Lung (tissue), 12 donors: ENCODE data around the gene KIF1A. TPM values are rescaled to one million over a fixed set of nuclear protein-coding genes. Genes with fewer than 3 reads are reported as not detected.

Experiments
- ATAC-seq: fragments of 200-7000 bp; cut with Tn5 transposase; one replicate; pipeline ENCODE4 v1.9.1; 2020; ENCODE audit warnings: moderate number of reproducible peaks; ENCODE audit not compliant: insufficient read depth, low FRiP score
- DNase-seq, 3 donors: peaks; one replicate each; pipeline ENCODE4 v3.0.0-alpha.2; 2013 to 2017
- H3K27ac ChIP-seq, 2 donors: one replicate each; pipeline ENCODE4 v1.5.1; 2013; ENCODE audit warnings: mild to moderate bottlenecking in 2 of 2, moderate library complexity in 2 of 2, control low read depth in 1 of 2, inconsistent platforms in 1 of 2, low read depth in 1 of 2, low read length in 1 of 2
- H3K27me3 ChIP-seq, 3 donors: one replicate each; pipeline ENCODE4 v1.5.1; 2013; ENCODE audit warnings: low read length in 2 of 3; ENCODE audit not compliant: control insufficient read depth in 3 of 3, insufficient read depth in 3 of 3
- H3K36me3 ChIP-seq, 4 donors: one replicate each; pipeline ENCODE4 v1.5.1; 2013; ENCODE audit warnings: low read length in 4 of 4, mild to moderate bottlenecking in 1 of 4, moderate library complexity in 1 of 4; ENCODE audit not compliant: control insufficient read depth in 4 of 4, insufficient read depth in 4 of 4
- H3K4me1 ChIP-seq, 5 donors: one replicate each; pipeline ENCODE4 v1.5.1; 2013; ENCODE audit warnings: low read length in 5 of 5, mild to moderate bottlenecking in 2 of 5, moderate library complexity in 1 of 5; ENCODE audit not compliant: control insufficient read depth in 5 of 5, insufficient read depth in 5 of 5
- H3K4me3 ChIP-seq: one replicate; pipeline ENCODE4 v1.5.1; 2013; ENCODE audit warnings: mild to moderate bottlenecking, control low read depth, moderate library complexity
- H3K9ac ChIP-seq, 2 donors: one replicate each; pipeline ENCODE4 v1.5.1; 2013; ENCODE audit warnings: low read length in 2 of 2, control low read depth in 1 of 2; ENCODE audit not compliant: insufficient read depth in 1 of 2
- H3K9me3 ChIP-seq, 4 donors: one replicate each; pipeline ENCODE4 v1.5.1; 2013; ENCODE audit warnings: low read length in 3 of 4, mild to moderate bottlenecking in 1 of 4, moderate library complexity in 1 of 4; ENCODE audit not compliant: control insufficient read depth in 4 of 4, insufficient read depth in 3 of 4
- WGBS, 2 donors: extraction: QIAGEN DNeasy Blood & Tissue Kit; methylation state at CpG; one replicate each; pipeline ENCODE4 v1.1.7; 2013; 5-methylcytosine and 5-hydroxymethylcytosine counted together
- polyA plus RNA-seq, 2 donors: library from polyadenylated mRNA; stranded (reverse); fragments of 200-250 nt; gene quantifications; one replicate each; pipeline ENCODE4 v1.2.1, GENCODE V29; 2013
- total RNA-seq, 2 donors: library from RNA; depleted of rRNA in 1 of 2; stranded (reverse); fragments of >200 nt in 1 of 2; gene quantifications; one replicate each; pipeline ENCODE4 v1.2.1, GENCODE V29; 2014 to 2021
- TF ChIP-seq, protein P1 (sequence below): IDR thresholded peaks from 2 replicates; pipeline ENCODE4 v1.5.1; 2012; ENCODE audit warnings: mild to moderate bottlenecking; ENCODE audit errors: control extremely low read depth, extremely low read depth
- donor health status: control.
- donor health status: control.
- donor health status: Bipolar disorder and iron deficiency.
- donor health status: healthy.
- donor health status: DM: yes; HTN: yes; CAD: no.

KIF1A gene
- total and polyA plus RNA-seq, 4 donors = 0.14 to 2.3 (median 0.46) TPM

DNA sequence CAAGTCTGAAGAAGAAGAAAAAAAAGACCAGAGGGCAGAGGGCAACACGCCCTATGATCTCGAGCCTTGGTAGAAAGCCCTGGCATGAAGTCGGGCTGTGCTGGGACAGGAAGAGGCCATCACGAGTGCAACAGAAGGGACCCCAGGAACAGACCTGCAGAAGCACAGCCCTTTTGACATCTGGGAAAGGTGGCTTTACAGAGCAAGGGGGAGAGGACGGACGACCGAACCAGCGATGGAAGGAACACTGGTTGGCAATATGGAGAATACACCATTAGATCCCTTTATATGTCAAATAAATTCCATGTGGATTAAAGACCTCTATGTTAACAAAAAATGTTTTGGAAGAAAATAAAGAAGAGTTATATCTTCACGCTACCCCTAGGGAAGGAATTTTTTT is 10.7 kb downstream of the KIF1A start:
- H3K9ac ChIP-seq = no peak overlapping the region
- H3K9me3 ChIP-seq = peaks cover 0 to 8% (median 2%) of the 10 kb centered on the region in 4 donors
- no peak overlapping the region for H3K27ac ChIP-seq
- no peaks in the 10 kb centered on the region for H3K36me3 ChIP-seq
- ATAC-seq (no peak), DNase-seq (no peak)
- H3K27me3 ChIP-seq = no peaks in the 10 kb centered on the region
- no peak overlapping the region for H3K4me3 ChIP-seq
- TF ChIP-seq, protein P1, sequence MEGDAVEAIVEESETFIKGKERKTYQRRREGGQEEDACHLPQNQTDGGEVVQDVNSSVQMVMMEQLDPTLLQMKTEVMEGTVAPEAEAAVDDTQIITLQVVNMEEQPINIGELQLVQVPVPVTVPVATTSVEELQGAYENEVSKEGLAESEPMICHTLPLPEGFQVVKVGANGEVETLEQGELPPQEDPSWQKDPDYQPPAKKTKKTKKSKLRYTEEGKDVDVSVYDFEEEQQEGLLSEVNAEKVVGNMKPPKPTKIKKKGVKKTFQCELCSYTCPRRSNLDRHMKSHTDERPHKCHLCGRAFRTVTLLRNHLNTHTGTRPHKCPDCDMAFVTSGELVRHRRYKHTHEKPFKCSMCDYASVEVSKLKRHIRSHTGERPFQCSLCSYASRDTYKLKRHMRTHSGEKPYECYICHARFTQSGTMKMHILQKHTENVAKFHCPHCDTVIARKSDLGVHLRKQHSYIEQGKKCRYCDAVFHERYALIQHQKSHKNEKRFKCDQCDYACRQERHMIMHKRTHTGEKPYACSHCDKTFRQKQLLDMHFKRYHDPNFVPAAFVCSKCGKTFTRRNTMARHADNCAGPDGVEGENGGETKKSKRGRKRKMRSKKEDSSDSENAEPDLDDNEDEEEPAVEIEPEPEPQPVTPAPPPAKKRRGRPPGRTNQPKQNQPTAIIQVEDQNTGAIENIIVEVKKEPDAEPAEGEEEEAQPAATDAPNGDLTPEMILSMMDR = no peak
- WGBS, 2 donors = 85 to 90% methylated on average over 9 of the region's 9 CpGs
- H3K4me1 ChIP-seq = no peaks in the 10 kb centered on the region

DNA sequence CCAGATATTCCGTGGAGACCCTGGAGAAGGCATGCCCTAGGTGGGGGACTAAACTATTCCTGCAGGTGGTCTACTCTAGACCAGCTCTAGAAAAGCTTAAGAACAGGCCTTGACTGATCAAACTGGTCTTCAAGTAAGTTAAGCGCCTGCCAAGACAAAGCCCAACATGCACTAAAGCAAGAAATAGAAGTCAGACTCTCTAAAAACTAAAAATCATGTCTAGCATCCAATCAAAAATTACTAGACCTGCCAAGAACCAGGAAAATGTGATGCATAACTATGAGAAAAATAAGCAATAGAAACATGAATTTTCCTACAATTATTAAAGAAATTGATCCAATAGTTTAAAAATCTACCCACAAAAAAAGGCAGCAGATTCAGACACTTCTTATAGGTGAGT is 13.6 kb downstream of the KIF1A start:
- Histone ChIP-seq H3K4me3 (no peak overlapping the region), H3K4me1 (no peaks in the 10 kb centered on the region), H3K9ac (no peak overlapping the region), H3K9me3 (peaks cover 0 to 4% (median 0%) of the 10 kb centered on the region in 4 donors), H3K27ac (no peak overlapping the region), H3K27me3 (no peaks in the 10 kb centered on the region), H3K36me3 (no peaks in the 10 kb centered on the region)
- no peak for ATAC-seq
- no peak for DNase-seq
- WGBS, 2 donors = 81 to 86% methylated on average over 2 of the region's 2 CpGs
- TF ChIP-seq, protein P1 = no peak

DNA sequence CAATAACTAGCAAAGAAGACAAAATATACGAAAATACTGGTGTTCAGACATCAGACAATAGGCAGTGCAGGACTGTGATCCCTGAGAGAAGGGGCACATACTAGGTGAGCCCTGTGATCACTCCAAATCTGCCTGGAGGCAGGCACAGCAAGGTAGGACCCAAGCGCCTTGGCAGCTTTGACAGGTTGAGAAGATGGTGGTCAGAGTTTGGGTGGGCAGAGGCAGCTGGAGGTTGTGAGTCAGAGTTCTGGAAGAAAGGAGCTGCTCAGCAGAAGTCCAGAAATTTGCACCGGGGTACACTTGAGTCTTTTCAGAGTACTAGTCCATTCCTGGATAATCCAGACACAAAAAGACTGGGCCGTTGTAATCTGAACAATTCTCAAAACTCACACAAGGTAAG is 14.0 kb downstream of the KIF1A start:
- 85 to 90% methylated on average over 4 of the region's 4 CpGs for WGBS, 2 donors
- Histone ChIP-seq H3K36me3 (no peaks in the 10 kb centered on the region), H3K4me3 (no peak overlapping the region), H3K4me1 (no peaks in the 10 kb centered on the region), H3K9me3 (peaks cover 0 to 4% (median 0%) of the 10 kb centered on the region in 4 donors), H3K27ac (no peak overlapping the region), H3K27me3 (no peaks in the 10 kb centered on the region), H3K9ac (no peak overlapping the region)
- TF ChIP-seq, protein P1 = no peak
- DNase-seq = peak in 1 of 3 donors; percentile 2
- no peak for ATAC-seq

DNA sequence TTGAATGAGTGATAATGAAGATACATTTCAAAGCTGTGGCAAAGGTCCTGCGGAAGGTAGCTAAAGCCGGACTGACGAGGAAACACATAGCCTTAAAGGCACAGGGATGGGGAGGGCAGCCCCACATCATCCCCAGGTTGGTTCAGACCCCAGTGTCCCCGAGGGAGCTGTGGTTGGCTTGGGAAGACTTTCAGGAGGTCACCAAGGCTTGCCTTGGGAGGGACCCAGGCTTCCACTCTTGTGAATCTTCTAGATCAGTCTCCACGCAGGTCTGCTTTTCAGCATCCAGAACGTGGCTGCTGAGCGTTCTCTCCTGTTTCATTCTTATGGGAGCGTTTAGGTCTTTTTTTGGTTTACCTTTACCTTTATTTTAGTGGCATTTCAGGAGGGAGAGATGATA is 16.8 kb downstream of the KIF1A start:
- TF ChIP-seq, protein P1 = no peak

More for the DNA sequence above, 16.8 kb downstream of the KIF1A start:
- Histone ChIP-seq H3K27ac (no peak overlapping the region), H3K4me3 (no peak overlapping the region), H3K36me3 (no peaks in the 10 kb centered on the region), H3K9me3 (peaks cover 0 to 5% (median 0%) of the 10 kb centered on the region in 4 donors), H3K9ac (no peak overlapping the region), H3K4me1 (peaks cover 0 to 19% (median 10%) of the 10 kb centered on the region in 5 donors), H3K27me3 (no peaks in the 10 kb centered on the region)
- DNase-seq (no peak), ATAC-seq (no peak)
- WGBS, 2 donors = 85 to 87% methylated on average over 8 of the region's 8 CpGs
